ENCODE data around the gene CERS4.

DNA sequence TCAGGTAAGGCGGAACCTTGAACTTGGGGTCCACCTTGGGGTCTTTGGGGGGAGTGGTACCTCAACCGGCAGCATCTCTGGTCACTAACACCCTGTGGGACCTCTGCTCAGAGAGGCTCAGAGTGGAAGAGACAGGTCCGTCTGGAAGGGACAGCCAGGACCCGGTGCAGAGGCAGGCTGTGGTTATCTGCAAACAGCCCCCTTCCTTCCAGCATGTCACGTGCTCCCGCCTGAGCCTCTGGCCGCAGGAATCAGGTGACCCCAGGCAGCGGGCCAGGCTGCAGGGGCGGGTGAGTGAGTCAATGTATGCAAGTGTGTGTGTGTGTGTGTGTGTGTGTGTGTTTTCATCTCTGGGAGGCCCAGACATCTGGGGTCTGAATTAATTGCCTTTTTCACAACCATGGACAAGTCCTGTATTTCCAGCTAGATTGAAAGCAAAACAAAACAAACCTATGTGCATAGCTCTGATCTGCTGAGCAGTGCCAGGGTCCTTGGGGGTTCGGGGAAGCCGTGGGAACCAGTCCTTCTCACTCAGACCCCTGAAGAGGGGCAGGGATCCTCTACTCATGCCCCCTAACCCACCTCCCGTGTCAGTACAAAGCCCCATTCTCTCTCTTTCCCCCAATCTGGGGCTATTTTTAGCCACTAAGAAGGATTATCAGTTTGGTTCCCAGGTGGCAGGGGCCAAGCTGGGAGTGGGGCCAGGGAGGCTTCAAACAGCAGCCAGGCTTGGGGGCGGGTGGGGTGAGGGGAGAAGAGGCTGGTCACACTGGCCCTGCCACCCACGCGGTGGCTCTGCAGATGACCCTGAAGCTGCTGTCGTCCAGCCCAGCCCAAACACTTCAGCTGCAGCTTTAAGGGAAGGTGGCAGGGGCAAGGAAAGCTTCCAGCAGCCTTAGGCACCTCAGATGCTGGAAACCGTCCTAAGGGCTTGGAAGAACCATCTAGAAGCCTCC, 31.4 kb downstream of the CERS4 start:
- no peak for TF ChIP-seq CEBPB (IDR thresholded peaks at IDR 0.05)
- TF ChIP-seq TAF1 (IDR thresholded peaks at IDR 0.05; ENCODE audit: low read depth): no peak
- TF ChIP-seq, protein P1, sequence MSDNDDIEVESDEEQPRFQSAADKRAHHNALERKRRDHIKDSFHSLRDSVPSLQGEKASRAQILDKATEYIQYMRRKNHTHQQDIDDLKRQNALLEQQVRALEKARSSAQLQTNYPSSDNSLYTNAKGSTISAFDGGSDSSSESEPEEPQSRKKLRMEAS (IDR thresholded peaks at IDR 0.05): no peak; the same call in 1 of the 2 replicates
- TF ChIP-seq TCF12 (IDR thresholded peaks at IDR 0.05; ENCODE audit: low read depth): no peak
- TF ChIP-seq, protein P2, sequence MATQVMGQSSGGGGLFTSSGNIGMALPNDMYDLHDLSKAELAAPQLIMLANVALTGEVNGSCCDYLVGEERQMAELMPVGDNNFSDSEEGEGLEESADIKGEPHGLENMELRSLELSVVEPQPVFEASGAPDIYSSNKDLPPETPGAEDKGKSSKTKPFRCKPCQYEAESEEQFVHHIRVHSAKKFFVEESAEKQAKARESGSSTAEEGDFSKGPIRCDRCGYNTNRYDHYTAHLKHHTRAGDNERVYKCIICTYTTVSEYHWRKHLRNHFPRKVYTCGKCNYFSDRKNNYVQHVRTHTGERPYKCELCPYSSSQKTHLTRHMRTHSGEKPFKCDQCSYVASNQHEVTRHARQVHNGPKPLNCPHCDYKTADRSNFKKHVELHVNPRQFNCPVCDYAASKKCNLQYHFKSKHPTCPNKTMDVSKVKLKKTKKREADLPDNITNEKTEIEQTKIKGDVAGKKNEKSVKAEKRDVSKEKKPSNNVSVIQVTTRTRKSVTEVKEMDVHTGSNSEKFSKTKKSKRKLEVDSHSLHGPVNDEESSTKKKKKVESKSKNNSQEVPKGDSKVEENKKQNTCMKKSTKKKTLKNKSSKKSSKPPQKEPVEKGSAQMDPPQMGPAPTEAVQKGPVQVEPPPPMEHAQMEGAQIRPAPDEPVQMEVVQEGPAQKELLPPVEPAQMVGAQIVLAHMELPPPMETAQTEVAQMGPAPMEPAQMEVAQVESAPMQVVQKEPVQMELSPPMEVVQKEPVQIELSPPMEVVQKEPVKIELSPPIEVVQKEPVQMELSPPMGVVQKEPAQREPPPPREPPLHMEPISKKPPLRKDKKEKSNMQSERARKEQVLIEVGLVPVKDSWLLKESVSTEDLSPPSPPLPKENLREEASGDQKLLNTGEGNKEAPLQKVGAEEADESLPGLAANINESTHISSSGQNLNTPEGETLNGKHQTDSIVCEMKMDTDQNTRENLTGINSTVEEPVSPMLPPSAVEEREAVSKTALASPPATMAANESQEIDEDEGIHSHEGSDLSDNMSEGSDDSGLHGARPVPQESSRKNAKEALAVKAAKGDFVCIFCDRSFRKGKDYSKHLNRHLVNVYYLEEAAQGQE (IDR thresholded peaks at IDR 0.05; ENCODE audit: low read depth): no peak
- TF ChIP-seq YY1 (IDR thresholded peaks at IDR 0.05; ENCODE audit: low read depth): no peak
- TF ChIP-seq EP300 (IDR thresholded peaks at IDR 0.05; ENCODE audit: borderline replicate concordance): no peak
- TF ChIP-seq ZBTB7A (IDR thresholded peaks at IDR 0.05; ENCODE audit: low read depth): peak; percentile 26; the same call in 1 of the 2 replicates
- TF ChIP-seq NFIC (IDR thresholded peaks at IDR 0.05): 0 out of 2 replicates have a peak, but pooled peaks have one; percentile 43
- TF ChIP-seq TEAD4 (IDR thresholded peaks at IDR 0.05): no peak
- TF ChIP-seq RAD21 (IDR thresholded peaks at IDR 0.05; ENCODE audit: low read depth): no peak
- TF ChIP-seq, protein P3, sequence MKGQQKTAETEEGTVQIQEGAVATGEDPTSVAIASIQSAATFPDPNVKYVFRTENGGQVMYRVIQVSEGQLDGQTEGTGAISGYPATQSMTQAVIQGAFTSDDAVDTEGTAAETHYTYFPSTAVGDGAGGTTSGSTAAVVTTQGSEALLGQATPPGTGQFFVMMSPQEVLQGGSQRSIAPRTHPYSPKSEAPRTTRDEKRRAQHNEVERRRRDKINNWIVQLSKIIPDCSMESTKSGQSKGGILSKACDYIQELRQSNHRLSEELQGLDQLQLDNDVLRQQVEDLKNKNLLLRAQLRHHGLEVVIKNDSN (IDR thresholded peaks at IDR 0.05): peak; percentile 94
- TF ChIP-seq CREB1 (IDR thresholded peaks at IDR 0.05; ENCODE audit: low read depth): no peak

Data from Ishikawa (cell line).